Stimulated activated CD8-positive, alpha-beta memory T cell treated with anti-CD3 and anti-CD28 coated beads, Interleukin-12 subunit alpha, Interleukin-12 subunit beta, amount 100 ng/mL, for 24 hours (primary cell): Measurements from ENCODE around the gene TMEM198.

ENCODE experiments used
- DNase-seq: peaks from one replicate; pipeline ENCODE4 v3.0.0-alpha.2; 2020; ENCODE audit errors: extremely low read depth

The TMEM198 gene

DNA sequence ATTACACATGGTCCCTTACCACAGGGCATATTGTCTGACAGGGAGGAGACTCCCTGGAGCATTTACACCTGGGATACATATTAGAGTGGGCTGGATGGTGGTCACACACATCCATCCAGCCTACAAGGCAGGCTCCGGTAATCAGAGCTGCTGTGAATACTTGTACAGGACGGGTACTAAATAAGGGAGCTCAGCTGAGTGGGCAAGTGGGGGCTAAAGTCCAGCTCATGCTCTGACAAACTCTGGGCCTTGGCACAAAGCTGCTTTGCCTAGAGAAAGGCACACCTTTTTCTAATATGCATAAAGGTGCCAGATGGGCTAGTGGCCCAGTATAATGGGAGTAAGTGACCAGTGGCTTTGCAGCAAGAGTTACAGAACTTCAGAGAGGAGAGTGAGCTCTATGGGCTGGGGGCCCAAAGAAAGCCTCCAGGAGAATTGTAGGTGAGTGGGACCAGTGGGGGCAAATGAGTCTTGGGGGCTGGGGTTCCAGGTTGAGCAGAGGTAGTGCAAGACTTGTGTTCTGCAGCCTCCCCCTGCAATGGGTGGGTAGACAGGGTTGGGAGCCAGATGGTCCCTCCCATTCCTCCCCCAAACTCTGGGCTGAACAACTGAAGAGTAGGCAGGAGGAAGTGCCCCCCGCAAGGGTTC is 1.6 kb downstream of the TMEM198 start:
- no peak for DNase-seq

- no peak for DNase-seq
These were observed 2.1 kb downstream of the TMEM198 start for GRCh38 chr2:219545943-219546352.

DNA sequence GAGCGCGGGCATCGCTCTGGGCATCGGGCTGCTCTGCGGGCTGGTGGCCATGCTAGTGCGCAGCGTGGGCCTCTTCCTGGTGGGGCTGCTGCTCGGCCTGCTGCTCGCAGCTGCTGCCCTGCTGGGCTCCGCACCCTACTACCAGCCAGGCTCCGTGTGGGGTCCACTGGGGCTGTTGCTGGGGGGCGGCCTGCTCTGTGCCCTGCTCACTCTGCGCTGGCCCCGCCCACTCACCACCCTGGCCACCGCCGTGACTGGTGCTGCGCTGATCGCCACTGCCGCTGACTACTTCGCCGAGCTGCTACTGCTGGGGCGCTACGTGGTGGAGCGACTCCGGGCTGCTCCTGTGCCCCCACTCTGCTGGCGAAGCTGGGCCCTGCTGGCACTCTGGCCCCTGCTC is 3.8 kb downstream of the TMEM198 start:
- no peak for DNase-seq

DNA sequence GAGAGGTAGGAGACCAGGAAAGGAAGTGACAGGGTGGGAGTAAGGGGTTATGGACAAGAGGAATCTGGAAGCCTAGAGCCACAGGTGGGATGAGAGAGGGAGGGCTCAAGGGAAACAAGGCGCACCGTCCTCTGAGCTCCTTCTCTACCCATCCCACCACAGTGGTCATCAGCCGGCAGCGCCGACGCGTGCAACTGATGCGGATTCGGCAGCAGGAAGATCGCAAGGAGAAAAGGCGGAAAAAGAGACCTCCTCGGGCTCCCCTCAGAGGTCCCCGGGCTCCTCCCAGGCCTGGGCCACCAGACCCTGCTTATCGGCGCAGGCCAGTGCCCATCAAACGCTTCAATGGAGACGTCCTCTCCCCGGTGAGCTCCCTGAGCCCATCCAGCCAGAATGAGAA is 5.2 kb downstream of the TMEM198 start:
- DNase-seq: no peak

- no peak for DNase-seq
These were observed 5.8 kb downstream of the TMEM198 start for GRCh38 chr2:219549619-219550018.

DNA sequence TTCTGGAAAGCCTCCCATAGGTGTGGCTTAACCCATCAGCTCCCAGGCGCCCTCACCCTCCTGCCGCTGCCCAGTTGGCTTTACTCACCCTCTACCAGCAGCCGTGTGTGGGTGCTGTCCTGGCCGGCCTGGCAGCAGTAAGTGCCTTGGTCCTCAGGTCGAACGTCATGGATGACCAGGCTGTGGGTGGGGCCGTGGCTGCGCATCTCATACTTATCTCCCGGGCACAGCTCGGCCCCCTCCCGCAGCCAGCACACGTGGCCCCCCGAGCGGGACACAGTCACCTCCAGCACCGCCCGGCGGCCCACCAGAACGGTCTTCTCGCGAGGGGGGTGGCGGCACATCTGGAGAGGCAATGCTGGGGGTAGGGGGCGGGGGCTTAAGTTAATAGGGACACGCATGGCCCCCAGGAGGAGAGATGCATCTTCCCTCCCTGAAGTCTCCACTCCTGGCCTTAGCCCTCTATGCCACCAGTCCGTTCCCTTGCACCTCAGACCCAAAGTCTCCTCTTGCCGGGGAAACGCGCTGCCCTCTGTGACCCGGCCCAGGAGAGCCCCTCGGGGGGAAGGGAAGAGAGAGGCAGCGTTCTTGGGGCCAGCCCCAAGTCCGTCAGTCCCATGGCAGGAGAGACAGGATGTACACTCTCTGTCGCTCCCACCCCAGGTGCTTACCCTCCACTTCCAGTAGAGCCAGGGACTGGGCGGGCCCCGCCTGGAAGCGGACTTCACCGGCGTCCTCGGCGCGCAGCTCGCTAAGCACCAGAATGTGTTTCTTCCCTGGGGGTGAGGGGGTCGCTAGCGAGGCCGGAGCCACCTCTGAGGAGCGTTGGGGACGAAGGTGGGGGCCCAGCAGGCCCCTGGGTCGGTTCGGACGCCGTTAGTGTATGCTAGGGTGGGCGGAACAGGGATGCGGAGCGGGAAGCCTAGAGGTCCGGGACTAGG is 7.9 kb downstream of the TMEM198 start:
- no peak for DNase-seq

DNA sequence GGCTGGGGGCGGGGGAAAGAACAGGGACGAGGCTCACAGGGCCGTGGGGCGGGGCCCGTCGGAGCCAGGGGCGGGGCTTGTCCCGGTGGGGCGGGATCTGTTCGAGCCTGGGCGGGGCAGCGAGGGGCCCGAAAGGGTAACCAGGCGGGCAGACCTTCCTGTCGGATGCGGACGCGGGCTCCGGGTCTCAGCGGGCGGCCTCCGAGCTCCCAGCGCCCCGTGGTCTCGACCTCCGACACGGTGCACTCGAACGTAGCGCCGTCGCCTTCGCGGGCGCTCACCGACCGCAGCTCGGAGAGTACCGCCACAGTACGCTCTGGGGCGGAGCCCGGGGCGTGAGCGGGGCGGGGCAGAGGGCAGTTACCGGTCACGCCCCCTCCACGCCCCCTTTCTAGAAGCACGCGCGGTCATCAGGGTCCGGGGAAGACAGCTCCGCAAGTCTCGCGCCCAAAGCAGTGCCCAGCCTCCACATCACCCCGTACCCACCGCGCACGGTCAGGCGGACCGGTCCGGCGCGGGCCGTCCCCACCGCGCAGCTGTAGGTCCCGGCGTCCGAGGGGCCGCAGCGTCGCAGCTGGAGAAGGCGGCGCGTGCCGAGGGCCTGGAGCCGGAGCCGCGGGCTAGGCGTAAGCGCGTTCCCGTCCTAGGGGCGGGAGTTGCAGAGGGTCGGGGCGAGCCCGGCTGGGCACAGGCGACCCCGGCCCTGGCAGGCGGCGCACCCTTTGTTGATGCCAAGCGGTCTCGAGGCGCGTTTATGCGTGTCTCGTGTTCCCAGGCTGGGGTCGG is 8.7 kb downstream of the TMEM198 start:
- DNase-seq: peak; percentile 60

GRCh38 chr2:219553168-219553417 is 9.3 kb downstream of the TMEM198 start:
- no peak for DNase-seq

DNA sequence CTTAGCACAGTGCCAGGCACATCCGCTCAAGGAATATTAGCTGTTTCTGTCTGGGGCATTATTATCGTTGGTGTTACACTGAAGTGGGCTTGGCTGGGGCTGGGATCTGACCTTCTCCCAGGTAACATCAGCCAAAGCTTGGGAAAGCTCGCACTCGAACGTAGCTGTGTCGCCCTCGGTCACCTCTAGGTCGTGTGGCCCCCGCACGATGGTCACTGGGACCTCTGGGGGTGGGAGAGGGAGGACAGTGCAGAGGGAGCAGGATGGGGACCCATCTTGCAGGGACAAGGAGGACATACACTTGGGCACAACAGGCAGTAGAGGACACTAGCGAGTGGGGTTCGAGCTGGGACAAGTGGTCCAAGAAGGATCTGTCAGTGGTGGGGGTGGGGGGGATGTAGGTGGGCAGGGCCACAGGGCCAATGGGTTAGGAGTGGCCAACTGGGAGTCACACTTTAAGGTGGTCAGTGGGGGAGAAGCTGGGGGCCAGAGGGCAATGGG is 9.7 kb downstream of the TMEM198 start:
- no peak for DNase-seq

DNA sequence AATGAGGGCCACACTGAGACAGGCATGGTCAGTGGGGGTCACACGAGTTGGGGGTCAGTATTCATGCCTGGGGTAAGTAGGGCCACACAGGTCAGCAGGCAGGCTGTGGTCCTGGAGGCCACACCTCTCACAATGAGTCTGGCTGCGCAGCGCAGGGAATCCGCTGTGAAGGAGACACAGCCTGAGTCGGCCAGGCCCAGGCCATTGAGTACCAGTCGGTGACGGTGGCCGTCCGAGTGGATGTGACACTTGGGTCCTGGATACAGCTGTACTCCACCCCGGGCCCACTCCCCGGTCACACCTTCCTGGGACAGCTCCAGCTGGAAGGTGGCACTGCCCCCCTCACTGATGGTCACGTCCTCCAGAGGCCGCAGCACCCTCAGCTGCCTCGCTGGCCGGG is 10.5 kb downstream of the TMEM198 start:
- no peak for DNase-seq

- DNase-seq: no peak
These were observed 12.1 kb downstream of the TMEM198 start for GRCh38 chr2:219555956-219556355.

DNA sequence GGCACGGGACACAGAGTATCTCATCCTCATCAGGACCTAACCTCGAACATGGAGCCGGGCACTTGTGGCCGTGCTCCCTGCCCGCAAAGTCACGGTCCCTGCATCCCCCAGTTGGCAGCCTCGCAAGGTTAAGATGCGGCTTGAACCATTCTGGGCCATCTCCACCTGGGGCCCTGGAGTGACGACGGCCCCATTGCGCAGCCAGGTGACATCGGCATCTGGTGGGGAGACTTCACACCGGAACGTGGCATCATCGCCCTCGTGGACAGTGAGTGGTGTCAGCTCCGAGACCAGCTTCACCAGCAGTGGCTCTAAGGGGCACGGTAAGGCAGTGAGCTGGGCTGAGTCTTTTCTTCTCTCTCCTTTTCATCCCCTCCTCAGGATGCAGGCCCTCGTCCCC is 12.6 kb downstream of the TMEM198 start:
- DNase-seq: no peak

DNA sequence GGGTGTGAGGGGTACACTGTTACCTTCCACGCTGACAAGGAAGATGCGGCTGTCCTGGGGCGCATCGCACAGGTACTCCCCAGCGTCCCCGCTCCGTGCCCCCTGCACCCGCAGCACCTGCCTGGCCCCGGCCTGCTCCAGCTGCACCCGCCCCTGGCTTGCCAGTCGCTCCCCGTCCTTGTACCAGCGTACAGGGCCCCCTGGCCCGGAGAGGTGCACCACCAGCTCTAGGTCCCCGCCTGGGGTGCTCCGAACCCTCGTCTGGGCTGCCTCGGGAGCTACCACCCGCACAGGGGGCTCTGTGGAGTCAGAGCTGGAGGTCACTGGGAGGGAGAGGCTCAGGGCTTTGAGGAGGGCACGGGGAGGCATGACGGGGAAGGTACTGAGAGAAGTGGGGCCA is 13.5 kb downstream of the TMEM198 start:
- DNase-seq: no peak

- no peak for DNase-seq
These were observed 14.3 kb downstream of the TMEM198 start for GRCh38 chr2:219557791-219558785.

DNA sequence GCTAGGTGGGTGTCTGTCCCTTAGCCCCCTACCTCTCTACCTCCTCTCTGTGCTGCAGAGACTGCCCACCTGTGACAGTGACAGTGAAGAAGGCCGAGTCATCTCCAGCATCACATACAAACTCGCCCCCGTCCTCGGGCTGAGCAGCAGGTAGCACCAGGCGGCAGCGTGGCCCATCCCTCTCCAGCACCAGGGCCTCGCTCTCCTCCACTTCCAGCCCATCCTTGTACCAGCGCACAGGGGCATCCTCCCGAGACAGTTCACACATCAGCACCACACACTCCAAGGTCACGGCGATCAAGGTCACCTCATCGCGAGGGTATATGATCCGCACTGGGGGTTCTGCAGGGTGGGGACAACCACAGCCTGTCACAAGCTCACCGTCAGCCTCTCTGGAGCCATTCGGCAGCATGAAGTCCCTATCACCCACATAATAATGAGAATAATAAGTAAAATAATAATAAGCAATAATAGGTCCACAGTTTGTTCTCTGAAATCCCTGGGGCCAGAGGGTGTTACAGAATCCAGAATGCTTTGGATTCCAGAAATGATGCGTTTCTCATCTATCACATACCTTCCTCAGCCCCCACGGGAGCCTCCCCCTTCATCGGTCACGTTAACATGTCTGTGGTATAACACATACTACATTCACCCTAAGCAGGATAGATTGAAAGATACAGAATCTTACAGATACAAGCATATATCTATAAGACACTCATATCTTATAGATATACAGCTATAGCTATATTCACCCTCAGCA is 15.5 kb downstream of the TMEM198 start:
- no peak for DNase-seq

- no peak for DNase-seq
These were observed 16.4 kb downstream of the TMEM198 start for GRCh38 chr2:219560037-219560892.

GRCh38 chr2:219560893-219561178 is 17.0 kb downstream of the TMEM198 start:
- DNase-seq: no peak

- DNase-seq: no peak
These were observed 17.6 kb downstream of the TMEM198 start for GRCh38 chr2:219561179-219562048.
